HG02973 (cell line): ENCODE measurements around the gene IL3RA.
"Not testable (repeated sequence)": the region's sequence is repeated elsewhere in the genome, so short reads cannot be mapped to it uniquely, and the experiment has no call there.

Experiments
- ATAC-seq: cut with Tn5 transposase; IDR thresholded peaks from one replicate; pipeline ENCODE4 v1.9.1; 2021; ENCODE audit warnings: moderate library complexity; ENCODE audit not compliant: unreplicated experiment

IL3RA gene

GRCh38 chrX:1397001-1397400 is 60.4 kb downstream of the IL3RA start:
- no peak for ATAC-seq

- no peak for ATAC-seq
Observed at GRCh38 chrX:1397441-1398270, 61.1 kb downstream of the IL3RA start.

GRCh38 chrX:1398431-1399340 is 62.1 kb downstream of the IL3RA start:
- ATAC-seq = no peak

DNA sequence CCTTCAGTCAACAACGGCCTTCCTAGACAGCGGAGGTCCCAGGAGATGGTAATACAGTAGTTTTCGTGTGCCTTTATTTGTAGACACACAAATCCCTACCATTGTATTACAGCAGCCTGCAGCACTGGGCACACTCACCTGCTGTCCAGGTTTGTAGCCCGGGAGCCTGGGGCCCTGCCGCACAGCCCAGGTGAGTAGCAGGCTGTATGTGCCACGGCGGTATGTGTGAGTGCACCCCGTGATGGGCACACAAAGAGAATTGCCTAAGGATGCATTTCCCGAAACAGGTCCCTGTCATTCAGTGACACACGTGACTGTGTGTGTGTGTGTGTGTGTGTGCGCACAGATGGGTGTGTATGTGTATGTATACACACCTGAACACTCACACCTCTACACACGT is 63.5 kb downstream of the IL3RA start:
- ATAC-seq = no peak

- ATAC-seq = no peak
Observed at GRCh38 chrX:1400742-1401471, 64.3 kb downstream of the IL3RA start.

DNA sequence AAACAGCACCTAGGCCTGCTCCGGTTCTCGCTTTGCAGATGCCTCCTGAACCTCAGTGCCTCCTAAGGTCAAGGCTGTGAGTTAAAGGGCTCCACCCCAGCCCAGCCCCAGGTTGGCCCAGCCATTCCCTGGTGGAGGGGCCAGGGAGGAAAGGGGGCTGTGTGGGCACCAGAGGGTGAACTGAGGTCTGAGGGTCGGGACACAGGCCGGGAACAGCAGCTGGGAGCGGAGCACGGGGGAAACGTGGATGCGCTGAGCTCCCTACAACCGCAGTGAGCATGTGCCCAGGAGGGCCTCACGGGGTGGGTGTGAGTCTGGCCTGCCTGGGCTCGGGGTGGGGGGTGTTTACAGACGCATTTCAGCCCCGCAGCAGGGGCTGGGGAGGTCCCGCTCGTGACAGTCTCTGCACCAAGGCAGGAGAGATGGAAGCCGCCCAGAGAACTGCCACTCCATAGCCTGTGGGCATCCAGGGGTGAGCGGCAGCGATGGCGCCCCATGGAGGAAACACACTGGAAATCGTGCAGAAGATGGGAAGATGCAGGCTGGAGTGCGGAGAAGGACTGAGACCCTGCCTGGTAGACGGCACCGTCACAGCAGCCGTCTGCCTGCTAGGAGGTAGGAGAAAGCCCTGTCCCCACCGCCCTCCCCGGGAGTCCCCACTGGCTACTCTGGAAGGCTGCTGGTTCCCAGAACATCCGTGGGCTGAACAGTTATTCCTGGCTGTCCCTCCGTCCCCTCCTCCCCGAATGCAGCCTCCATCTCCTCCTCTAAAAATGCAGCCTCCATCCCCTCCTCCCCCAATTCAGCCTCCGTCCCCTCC is 65.2 kb downstream of the IL3RA start:
- no peak for ATAC-seq

- no peak for ATAC-seq
Observed at GRCh38 chrX:1403228-1403627, 66.6 kb downstream of the IL3RA start.

DNA sequence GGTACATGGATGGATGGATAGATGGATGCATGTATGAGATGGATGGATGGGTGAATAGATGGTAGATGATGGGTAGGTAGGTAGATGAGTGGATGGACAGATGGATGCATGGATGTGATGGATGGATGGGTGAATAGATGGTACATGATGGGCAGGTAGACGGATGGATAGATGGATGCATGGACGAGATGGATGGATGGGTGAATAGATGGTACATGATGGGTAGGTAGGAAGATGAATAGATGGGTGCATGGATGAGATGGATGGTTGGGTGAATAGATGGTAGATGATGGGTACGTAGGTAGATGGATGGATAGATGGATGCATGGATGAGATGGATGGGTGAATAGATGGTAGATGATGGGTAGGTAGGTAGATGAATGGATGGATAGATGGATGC is 67.3 kb downstream of the IL3RA start:
- not testable (repeated sequence) for ATAC-seq

- ATAC-seq = not testable (repeated sequence)
Observed at GRCh38 chrX:1405769-1406168, 69.2 kb downstream of the IL3RA start.

DNA sequence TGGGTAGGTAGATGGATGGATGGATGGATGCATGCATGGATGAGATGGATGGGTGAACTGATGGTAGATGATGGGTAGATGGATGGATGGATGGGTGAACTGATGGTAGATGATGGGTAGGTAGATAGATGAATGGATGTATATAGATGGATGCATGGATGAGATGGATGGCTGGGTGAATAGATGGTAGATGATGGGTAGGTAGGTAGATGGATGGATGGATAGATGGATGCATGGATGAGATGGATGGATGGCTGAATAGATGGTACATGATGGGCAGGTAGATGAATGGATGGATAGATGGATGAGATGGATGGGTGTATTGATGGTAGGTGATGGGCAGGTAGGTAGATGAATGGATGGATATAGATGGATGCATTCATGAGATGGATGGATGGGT is 70.5 kb downstream of the IL3RA start:
- ATAC-seq = no peak

DNA sequence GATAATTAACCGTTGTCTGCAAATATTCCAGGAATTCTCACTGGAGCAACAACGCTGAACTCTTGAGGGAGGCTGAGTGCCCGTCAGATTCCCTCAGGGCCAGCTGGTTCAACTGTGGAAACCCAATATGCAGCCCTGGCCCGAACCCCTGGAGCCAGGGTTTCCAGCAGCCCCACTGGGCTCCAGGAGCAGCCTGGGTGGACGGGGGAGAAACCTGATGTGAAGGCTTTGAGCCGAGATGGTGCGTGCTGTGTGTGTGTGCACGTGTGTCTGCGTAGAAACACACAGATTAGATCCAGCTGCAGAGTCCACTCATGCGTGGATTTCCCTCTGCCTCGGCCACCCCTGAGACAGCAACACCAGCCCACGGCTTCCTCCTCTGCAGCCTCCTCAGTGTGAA is 74.7 kb downstream of the IL3RA start:
- ATAC-seq = no peak

DNA sequence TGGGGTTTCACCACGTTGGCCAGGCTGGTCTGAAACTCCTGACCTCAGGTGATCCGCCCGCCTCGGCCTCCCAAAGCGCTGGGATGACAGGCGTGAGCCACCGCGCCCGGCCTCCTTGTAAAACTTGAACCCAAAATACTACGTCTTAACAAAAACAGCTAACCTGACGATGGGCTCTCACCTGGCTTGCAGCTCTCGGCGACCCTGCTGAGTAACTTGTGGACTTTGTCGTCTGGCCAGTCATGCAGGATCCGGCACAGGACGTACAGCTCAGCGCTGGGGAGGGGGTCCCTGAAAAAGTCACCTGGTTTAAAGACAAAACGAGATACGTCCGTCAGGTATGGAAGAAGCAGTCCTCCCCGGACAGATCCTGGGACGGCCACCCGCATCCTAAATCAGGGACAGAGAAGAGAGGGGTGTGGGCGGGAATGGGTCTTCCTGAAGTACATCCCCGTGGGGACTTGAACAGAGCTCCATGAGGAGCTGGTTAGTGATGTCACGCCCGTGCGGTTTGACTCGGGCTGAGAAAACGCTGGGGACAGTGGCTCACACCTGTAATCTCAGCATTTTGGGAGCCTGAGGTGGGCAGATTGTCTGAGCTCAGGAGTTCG is 76.1 kb downstream of the IL3RA start:
- ATAC-seq = no peak

DNA sequence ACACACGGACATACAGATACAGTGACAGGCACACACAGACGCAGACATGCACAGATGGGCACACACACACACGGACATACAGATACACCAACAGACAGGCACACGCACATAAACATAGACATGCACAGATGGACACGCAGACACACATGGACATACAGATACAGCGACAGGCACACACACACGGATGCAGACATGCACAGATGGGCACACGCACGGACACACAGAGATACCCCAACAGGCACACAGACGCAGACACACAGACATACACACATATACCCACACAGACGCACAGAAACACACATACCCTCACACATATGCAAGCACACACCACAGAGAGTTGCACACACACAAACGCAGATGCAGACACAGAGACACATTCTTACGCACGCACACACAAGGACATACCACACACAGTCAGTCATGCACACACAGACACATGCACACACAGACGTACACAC is 79.8 kb downstream of the IL3RA start:
- ATAC-seq = no peak

DNA sequence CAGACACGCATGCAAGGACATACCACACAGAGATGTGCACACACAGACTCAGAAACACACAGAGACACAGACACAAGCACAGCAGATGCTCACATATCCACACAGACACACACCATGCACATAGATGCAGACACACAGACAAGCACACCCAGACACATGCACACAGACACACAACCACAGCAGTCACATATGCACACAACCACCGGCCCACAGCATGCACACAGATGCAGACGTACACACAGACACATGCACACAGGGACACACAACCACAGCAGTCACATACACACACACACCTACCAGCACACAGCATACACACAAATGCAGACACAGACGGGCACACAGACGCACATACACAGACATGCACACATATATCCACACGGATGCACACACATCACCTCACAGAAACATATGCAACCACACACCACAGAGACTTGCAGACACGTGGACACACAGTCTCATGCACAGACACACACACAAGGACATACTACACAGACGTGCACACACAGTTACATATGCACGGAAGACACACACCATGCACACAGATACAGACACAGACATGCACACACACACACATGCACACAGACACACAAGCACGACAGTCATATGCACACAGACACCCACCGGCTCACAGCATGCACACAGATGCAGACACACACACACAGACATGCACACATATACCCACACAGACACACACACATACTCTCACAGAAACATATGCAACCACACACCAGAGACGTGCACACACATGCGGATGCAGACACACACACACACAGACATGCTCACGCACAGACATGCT is 80.6 kb downstream of the IL3RA start:
- no peak for ATAC-seq

DNA sequence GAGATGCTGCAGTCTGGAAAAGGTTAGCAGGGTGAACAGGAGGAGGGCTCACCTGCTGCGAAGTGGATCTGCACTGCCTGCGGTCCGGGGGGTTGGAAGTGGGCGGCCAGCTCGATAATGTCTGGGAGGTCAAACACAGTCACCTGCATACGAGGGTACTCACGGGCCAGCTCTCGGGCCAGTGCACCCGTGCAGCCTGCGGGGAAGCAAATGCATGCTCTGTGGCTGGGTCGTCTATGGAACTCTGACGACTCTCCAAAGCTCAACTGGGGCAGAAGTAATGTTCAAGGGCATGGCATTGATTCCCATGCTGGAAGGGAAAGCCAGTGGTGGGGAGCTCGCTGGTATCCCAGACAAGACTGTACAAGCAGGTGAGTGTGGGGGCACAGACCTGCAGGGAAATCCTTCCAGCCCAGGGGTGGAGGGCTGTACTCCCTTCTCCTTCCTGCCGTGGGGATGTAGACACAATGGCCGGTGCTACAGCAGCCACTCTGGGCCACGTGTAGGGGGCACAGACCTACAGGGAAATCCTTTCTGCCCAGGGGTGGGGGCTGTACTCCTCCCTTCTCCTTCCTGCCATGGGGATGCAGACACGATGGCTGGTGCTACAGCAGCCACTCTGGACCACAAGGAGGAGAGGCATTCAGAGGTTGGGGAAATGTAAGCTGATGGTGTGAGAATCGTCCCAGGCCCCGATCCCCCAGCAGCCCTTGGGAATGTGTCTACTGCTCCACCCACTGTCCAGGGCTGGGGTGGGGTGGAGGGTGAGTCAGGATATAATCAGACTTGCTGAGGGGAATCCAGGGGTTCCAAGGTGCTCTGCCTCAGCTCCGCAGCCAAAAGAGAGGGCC is 81.6 kb downstream of the IL3RA start:
- no peak for ATAC-seq

DNA sequence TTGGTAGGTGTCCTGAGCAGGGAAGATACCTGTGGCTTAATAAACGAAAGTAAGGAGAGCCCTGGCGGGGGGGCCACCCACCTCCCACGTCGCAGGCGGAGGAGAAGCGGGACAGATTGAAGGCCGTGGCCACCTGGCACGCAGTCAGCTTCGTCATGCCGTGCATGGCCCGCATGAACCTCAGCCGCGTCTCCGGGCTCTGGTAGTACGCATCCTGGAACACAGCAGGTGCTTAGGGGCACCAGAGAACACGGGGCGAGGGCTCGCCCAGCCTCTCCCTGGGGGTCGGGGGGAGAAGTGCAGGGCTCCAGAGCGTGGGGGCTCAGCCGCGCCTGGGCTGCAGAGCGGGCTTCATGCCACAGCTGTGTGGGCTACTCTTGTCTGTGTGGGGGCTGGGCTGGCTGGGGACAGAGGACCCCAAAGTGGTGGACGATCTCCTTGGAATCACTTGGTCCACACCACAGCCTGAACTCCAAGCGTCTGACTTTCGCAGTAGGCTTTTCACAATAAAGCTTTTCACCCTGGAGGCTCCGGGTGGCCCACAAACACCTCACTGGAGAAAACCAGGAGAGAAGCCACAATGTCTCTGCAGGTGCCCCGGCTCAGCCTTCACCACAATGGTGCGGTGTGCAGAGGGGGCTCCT is 82.4 kb downstream of the IL3RA start:
- ATAC-seq = no peak

DNA sequence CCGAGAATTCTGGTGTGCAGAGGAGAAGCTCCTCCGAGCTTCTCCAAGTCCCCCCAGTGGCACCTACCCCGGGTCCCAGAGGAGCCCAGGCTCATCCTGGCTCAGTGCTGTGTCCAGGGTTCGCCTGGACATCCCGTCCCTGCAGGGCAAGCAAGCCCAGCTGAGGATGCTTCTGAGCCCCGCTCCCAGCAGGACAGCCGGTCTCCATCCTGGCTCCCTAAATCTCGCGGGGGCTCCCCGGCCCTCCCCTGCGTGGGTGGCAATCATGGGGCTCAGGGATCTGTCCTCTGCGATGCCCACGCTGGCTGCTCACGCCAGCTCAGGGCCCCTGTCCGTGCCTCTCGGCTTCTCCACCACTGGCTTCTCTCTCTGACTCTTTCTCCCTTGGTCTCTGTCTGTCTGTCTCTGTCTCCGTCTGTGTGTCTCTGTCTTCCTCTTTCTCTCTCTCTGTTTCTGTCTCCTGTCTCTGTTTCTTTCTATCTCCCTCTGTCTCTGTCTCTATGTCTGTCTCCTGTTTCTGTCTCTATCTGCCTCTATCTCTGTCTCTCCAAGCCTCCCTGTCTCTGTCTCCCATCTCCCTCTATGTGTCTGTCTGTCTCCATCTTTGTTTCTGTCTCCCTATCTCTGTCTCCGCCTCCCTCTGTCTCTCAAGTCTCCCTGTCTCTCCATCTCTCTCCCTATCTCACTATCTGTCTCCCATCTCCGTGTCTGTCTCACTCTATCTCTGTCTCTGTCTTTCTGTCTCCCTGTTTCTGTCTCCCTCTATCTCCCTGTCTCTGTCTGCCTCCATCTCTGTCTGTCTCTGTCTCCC is 83.2 kb downstream of the IL3RA start:
- no peak for ATAC-seq
